Stimulated activated CD4-positive, alpha-beta T cell treated with anti-CD3 and anti-CD28 coated beads, TNF-alpha, amount 100 ng/mL, for 1 hour (primary cell): ENCODE results near the gene EIF4EBP3.
A peak's percentile ranks its signal among the peaks of the same experiment; 100 is the strongest.

Source experiments
- DNase-seq, 3 donors: peaks; one replicate each; pipeline ENCODE4 v3.0.0-alpha.2; 2020; ENCODE audit warnings: low read depth in 3 of 3, low spot score in 1 of 3

Gene EIF4EBP3

GRCh38 chr5:140556438-140556837 is 9.0 kb downstream of the EIF4EBP3 start:
- DNase-seq: no peak

- peak; percentile 49 to 75 (median 55) for DNase-seq
Measured at GRCh38 chr5:140557136-140557805, 9.8 kb downstream of the EIF4EBP3 start, which contains the start of gene SRA1. TSS of gene SRA1 (minus strand) at chr5:140557473. CDS start at chr5:140557452, 21 bp downstream.

GRCh38 chr5:140557965-140558364 is 10.5 kb downstream of the EIF4EBP3 start:
- no peak for DNase-seq

GRCh38 chr5:140558542-140558941 is 11.1 kb downstream of the EIF4EBP3 start:
- DNase-seq: no peak

GRCh38 chr5:140560227-140560626 is 12.8 kb downstream of the EIF4EBP3 start:
- no peak for DNase-seq

- no peak for DNase-seq
Measured at GRCh38 chr5:140561753-140562523, 14.5 kb downstream of the EIF4EBP3 start.

GRCh38 chr5:140563596-140563995 is 16.1 kb downstream of the EIF4EBP3 start:
- DNase-seq: no peak

GRCh38 chr5:140564196-140565023 is 16.9 kb downstream of the EIF4EBP3 start, which contains the start of the genes APBB3 and SLC35A4:
TSS of gene APBB3 (minus strand) at chr5:140564598. CDS start at chr5:140564245, 353 bp downstream.
TSS of gene SLC35A4 (plus strand) at chr5:140564828. CDS start at chr5:140567170, 2,342 bp downstream.
- peak; percentile 88 to 92 (median 90) for DNase-seq

- no peak for DNase-seq
Measured at GRCh38 chr5:140565024-140565779, 17.7 kb downstream of the EIF4EBP3 start.

- DNase-seq: no peak
Measured at GRCh38 chr5:140565780-140566095, 18.3 kb downstream of the EIF4EBP3 start.

GRCh38 chr5:140566665-140567064 is 19.2 kb downstream of the EIF4EBP3 start:
- no peak for DNase-seq

- DNase-seq: no peak
Measured at GRCh38 chr5:140567136-140567818, 19.8 kb downstream of the EIF4EBP3 start.

- DNase-seq: no peak
Measured at GRCh38 chr5:140567871-140568270, 20.4 kb downstream of the EIF4EBP3 start.

- no peak for DNase-seq
Measured at GRCh38 chr5:140568443-140569063, 21.1 kb downstream of the EIF4EBP3 start.

GRCh38 chr5:140569197-140569596 is 21.7 kb downstream of the EIF4EBP3 start:
- no peak for DNase-seq

- no peak for DNase-seq
Measured at GRCh38 chr5:140570058-140570457, 22.6 kb downstream of the EIF4EBP3 start.

GRCh38 chr5:140570488-140570887 is 23.0 kb downstream of the EIF4EBP3 start:
- no peak for DNase-seq

- DNase-seq: no peak
Measured at GRCh38 chr5:140571105-140571504, 23.6 kb downstream of the EIF4EBP3 start.

GRCh38 chr5:140573683-140574082 is 26.2 kb downstream of the EIF4EBP3 start:
- no peak for DNase-seq

GRCh38 chr5:140574165-140574564 is 26.7 kb downstream of the EIF4EBP3 start:
- DNase-seq: no peak
